ENCODE results near the gene TMTC1. TPM values are rescaled to one million over a fixed set of nuclear protein-coding genes. Genes with fewer than 3 reads are reported as not detected.

The TMTC1 gene
- total and polyA plus RNA-seq, 4 donors, result 3.0 to 33.6 (median 6.0) TPM

DNA sequence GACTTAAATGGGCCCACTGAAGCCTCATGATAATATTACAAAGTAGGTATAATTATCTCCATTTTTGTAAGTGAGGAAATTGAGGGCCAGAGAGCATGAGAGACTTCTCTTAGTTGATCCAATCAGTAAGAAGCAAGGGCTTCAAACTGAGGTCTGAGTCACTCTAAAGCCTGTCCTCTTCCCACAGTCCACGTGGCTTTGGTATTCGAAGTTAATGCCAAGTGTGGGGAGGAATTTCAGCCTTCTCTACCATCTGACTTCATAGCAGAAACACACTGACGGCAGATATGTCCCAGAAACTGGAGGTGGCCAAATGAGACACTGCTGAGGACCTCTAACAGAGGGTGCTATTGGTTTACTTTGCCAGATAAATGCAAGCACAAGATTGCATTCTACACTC is 171.8 kb downstream of the TMTC1 start:
- peak in 2 of 3 donors; percentile 11 to 24 for DNase-seq
- Histone ChIP-seq H3K9me3 (ENCODE audit: control insufficient read depth in 4 of 4, insufficient read depth in 3 of 4, low read length in 3 of 4) (peaks cover 0 to 6% (median 0%) of the 10 kb centered on the region in 4 donors), H3K36me3 (ENCODE audit: control insufficient read depth in 4 of 4, insufficient read depth in 4 of 4, low read length in 4 of 4) (peaks cover 0 to 4% (median 0%) of the 10 kb centered on the region in 4 donors), H3K4me3 (no peak overlapping the region), H3K27ac (ENCODE audit: low read depth in 1 of 2, low read length in 1 of 2) (no peak overlapping the region), H3K27me3 (ENCODE audit: control insufficient read depth in 3 of 3, insufficient read depth in 3 of 3, low read length in 2 of 3) (no peaks in the 10 kb centered on the region), H3K9ac (ENCODE audit: insufficient read depth in 1 of 2, low read length in 2 of 2) (no peak overlapping the region), H3K4me1 (ENCODE audit: control insufficient read depth in 5 of 5, insufficient read depth in 5 of 5, low read length in 5 of 5) (peaks cover 0 to 20% (median 4%) of the 10 kb centered on the region in 5 donors)
- ATAC-seq (ENCODE audit: insufficient read depth, low FRiP score), result peak; percentile 11
- TF ChIP-seq, protein P1, sequence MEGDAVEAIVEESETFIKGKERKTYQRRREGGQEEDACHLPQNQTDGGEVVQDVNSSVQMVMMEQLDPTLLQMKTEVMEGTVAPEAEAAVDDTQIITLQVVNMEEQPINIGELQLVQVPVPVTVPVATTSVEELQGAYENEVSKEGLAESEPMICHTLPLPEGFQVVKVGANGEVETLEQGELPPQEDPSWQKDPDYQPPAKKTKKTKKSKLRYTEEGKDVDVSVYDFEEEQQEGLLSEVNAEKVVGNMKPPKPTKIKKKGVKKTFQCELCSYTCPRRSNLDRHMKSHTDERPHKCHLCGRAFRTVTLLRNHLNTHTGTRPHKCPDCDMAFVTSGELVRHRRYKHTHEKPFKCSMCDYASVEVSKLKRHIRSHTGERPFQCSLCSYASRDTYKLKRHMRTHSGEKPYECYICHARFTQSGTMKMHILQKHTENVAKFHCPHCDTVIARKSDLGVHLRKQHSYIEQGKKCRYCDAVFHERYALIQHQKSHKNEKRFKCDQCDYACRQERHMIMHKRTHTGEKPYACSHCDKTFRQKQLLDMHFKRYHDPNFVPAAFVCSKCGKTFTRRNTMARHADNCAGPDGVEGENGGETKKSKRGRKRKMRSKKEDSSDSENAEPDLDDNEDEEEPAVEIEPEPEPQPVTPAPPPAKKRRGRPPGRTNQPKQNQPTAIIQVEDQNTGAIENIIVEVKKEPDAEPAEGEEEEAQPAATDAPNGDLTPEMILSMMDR (IDR thresholded peaks at IDR 0.05; ENCODE audit: control extremely low read depth, extremely low read depth), result no peak
- 60 to 63% methylated on average over 3 of the region's 3 CpGs for WGBS, 2 donors

DNA sequence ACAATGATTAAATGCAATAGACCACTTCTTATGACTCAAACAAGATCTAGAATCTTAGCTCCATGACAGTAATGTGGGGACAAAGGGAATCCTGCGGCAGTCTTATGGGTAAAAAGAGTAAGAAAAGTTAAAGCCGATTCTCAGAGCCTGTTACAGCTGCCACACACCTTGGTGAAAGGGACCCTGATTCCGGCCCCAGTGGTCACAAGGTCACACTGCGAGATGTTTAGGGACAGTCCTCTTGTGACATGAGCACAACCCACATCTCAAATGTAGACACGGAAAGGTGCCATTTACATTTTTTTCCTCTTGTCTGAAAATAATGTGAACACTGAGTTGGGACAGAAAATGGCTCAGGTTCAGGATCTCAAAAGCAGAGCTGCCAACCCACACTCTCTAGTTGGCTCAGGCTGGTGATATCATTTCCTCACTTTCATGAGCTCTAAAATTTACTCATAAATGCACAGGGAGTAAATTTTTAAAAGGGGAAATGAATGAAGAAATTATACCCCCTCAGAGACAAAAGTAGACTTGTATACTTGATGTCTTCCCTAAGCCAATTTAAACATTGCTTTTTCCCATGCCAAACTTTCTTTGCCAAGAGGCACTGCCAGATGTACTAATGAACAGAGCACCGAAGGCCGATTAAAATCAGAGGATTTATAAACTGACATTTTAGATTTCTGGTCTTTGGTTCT is 173.1 kb downstream of the TMTC1 start:
- Histone ChIP-seq H3K9ac (ENCODE audit: insufficient read depth in 1 of 2, low read length in 2 of 2) (no peak overlapping the region), H3K4me1 (ENCODE audit: control insufficient read depth in 5 of 5, insufficient read depth in 5 of 5, low read length in 5 of 5) (peaks cover 0 to 20% (median 4%) of the 10 kb centered on the region in 5 donors), H3K27ac (ENCODE audit: low read depth in 1 of 2, low read length in 1 of 2) (no peak overlapping the region), H3K9me3 (ENCODE audit: control insufficient read depth in 4 of 4, insufficient read depth in 3 of 4, low read length in 3 of 4) (peaks cover 0 to 6% (median 0%) of the 10 kb centered on the region in 4 donors), H3K27me3 (ENCODE audit: control insufficient read depth in 3 of 3, insufficient read depth in 3 of 3, low read length in 2 of 3) (no peaks in the 10 kb centered on the region), H3K4me3 (no peak overlapping the region), H3K36me3 (ENCODE audit: control insufficient read depth in 4 of 4, insufficient read depth in 4 of 4, low read length in 4 of 4) (peaks cover 0 to 4% (median 0%) of the 10 kb centered on the region in 4 donors)
- 76 to 89% methylated on average over 7 of the region's 7 CpGs for WGBS, 2 donors
- DNase-seq (peak; percentile 17 to 70 (median 69)), ATAC-seq (ENCODE audit: insufficient read depth, low FRiP score) (no peak)
- TF ChIP-seq, protein P1 (IDR thresholded peaks at IDR 0.05; ENCODE audit: control extremely low read depth, extremely low read depth), result no peak

DNA sequence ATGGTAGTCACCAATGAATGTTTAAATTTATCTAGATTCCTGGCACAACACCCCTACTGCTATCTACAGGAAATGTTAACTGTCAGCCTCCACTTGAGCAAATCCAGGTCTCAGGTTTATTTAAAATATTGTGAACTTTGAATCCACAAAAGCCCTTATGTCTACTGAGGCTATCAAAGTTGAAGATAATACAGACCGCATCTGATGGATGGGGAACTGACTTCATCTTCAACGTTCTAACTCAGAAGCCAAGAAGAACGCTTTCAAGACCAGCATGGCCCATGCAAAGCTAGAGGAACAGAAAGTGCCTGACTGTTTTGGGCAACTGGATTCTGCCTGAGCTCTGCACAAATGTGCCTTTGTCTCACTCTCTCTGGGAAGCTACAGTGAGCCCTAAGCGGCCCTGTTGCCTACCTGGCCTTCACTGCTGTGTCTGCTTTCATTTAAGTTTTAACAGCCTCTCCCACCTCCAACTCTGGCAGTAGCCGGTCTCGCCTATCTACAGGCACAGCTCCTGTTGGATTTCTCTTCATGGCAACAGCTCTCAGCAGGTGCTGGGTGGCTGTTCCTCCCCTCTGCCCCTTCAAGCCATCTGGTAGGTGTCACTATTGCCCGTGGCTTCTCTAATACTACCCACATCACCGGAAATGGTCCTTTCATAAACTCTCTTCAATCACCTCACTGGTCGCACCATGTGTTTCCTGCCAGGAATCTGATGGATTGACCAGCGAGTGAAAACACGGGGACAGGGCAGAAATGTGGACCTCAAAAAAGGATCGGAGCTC is 174.1 kb downstream of the TMTC1 start:
- H3K9ac ChIP-seq (ENCODE audit: insufficient read depth in 1 of 2, low read length in 2 of 2), result no peak overlapping the region
- no peaks in the 10 kb centered on the region for H3K36me3 ChIP-seq (ENCODE audit: control insufficient read depth in 4 of 4, insufficient read depth in 4 of 4, low read length in 4 of 4)
- H3K27ac ChIP-seq (ENCODE audit: low read depth in 1 of 2, low read length in 1 of 2), result no peak overlapping the region
- H3K27me3 ChIP-seq (ENCODE audit: control insufficient read depth in 3 of 3, insufficient read depth in 3 of 3, low read length in 2 of 3), result no peaks in the 10 kb centered on the region
- H3K4me3 ChIP-seq, result no peak overlapping the region
- WGBS, 2 donors, result 68 to 75% methylated on average over 12 of the region's 12 CpGs
- TF ChIP-seq, protein P1 (IDR thresholded peaks at IDR 0.05; ENCODE audit: control extremely low read depth, extremely low read depth), result no peak
- no peak for ATAC-seq (ENCODE audit: insufficient read depth, low FRiP score)
- peaks cover 0 to 20% (median 4%) of the 10 kb centered on the region in 5 donors for H3K4me1 ChIP-seq (ENCODE audit: control insufficient read depth in 5 of 5, insufficient read depth in 5 of 5, low read length in 5 of 5)
- H3K9me3 ChIP-seq (ENCODE audit: control insufficient read depth in 4 of 4, insufficient read depth in 3 of 4, low read length in 3 of 4), result peaks cover 0 to 6% (median 0%) of the 10 kb centered on the region in 4 donors
- DNase-seq, result peak in 1 of 3 donors; percentile 11
